Liver (tissue), 9 donors: ENCODE data around the gene KIFC1. TPM values are rescaled to one million over a fixed set of nuclear protein-coding genes. Genes with fewer than 3 reads are reported as not detected.

Experiments
- DNase-seq: peaks from one replicate; pipeline ENCODE4 v3.0.0-alpha.2; 2017; ENCODE audit warnings: low spot score
- H3K27ac ChIP-seq, 2 donors: one replicate each; pipeline ENCODE4 v1.7.0; 2013; ENCODE audit warnings: inconsistent platforms in 2 of 2, low read length in 2 of 2, control low read depth in 1 of 2, low read depth in 1 of 2, mild to moderate bottlenecking in 1 of 2
- H3K27me3 ChIP-seq, 4 donors: one replicate each; pipeline versions ENCODE4 v1.6.1 to v1.7.0; 2013; ENCODE audit warnings: low read length in 3 of 4, inconsistent platforms in 1 of 4, mild to moderate bottlenecking in 1 of 4, moderate library complexity in 1 of 4; ENCODE audit not compliant: control insufficient read depth in 4 of 4, insufficient read depth in 4 of 4
- H3K36me3 ChIP-seq, 4 donors: one replicate each; pipeline versions ENCODE4 v1.6.1 to v1.7.0; 2013; ENCODE audit warnings: low read length in 3 of 4, mild to moderate bottlenecking in 3 of 4, low read depth in 1 of 4, moderate library complexity in 1 of 4; ENCODE audit not compliant: control insufficient read depth in 4 of 4, insufficient read depth in 3 of 4
- H3K4me1 ChIP-seq, 4 donors: one replicate each; pipeline versions ENCODE4 v1.6.1 to v1.7.0; 2013; ENCODE audit warnings: low read length in 3 of 4, mild to moderate bottlenecking in 3 of 4, moderate library complexity in 1 of 4; ENCODE audit not compliant: control insufficient read depth in 4 of 4, insufficient read depth in 4 of 4
- H3K4me3 ChIP-seq, 3 donors: one replicate each; pipeline versions ENCODE4 v1.6.1 to v1.7.0; 2013; ENCODE audit warnings: low read length in 3 of 3, control low read depth in 1 of 3, low read depth in 1 of 3, mild to moderate bottlenecking in 1 of 3
- H3K9ac ChIP-seq, 2 donors: one replicate each; pipeline ENCODE4 v1.7.0; 2013; ENCODE audit warnings: low read length in 2 of 2, mild to moderate bottlenecking in 2 of 2, moderate library complexity in 2 of 2, control low read depth in 1 of 2, low read depth in 1 of 2
- H3K9me3 ChIP-seq, 4 donors: one replicate each; pipeline versions ENCODE4 v1.6.1 to v1.7.0; 2013; ENCODE audit warnings: low read length in 3 of 4; ENCODE audit not compliant: control insufficient read depth in 4 of 4
- ATF3 ChIP-seq: IDR thresholded peaks from 2 replicates; pipeline ENCODE4 v1.6.1; 2016; ENCODE audit warnings: antibody characterized with exemption
- CTCF ChIP-seq: fragments of 150-350 bp; IDR thresholded peaks from 2 replicates; pipeline ENCODE4 v1.5.1; 2017; ENCODE audit warnings: improper control_type of control experiment, low read depth, low read length; ENCODE audit not compliant: missing input control
- GABPA ChIP-seq, 2 donors: IDR thresholded peaks in 1 of 2; conservative IDR thresholded peaks in 1 of 2; 2 replicates each; pipeline ENCODE4 v1.6.1; 2016; ENCODE audit warnings: antibody characterized with exemption in 2 of 2, mild to moderate bottlenecking in 1 of 2, moderate library complexity in 1 of 2
- HNF4G ChIP-seq: IDR thresholded peaks from 2 replicates; pipeline ENCODE4 v1.6.1; 2016; ENCODE audit warnings: antibody characterized with exemption
- MAX ChIP-seq: IDR thresholded peaks from 2 replicates; pipeline ENCODE4 v1.6.1; 2016; ENCODE audit warnings: antibody characterized with exemption
- NR2F2 ChIP-seq: IDR thresholded peaks from 2 replicates; pipeline ENCODE4 v1.6.1; 2016; ENCODE audit warnings: antibody characterized with exemption
- REST ChIP-seq: IDR thresholded peaks from 2 replicates; pipeline ENCODE4 v1.6.1; 2016; ENCODE audit warnings: antibody characterized with exemption, mild to moderate bottlenecking
- RXRA ChIP-seq, 2 donors: IDR thresholded peaks; 2 replicates each; pipeline ENCODE4 v1.6.1; 2017 to 2018; ENCODE audit warnings: antibody characterized with exemption in 2 of 2, mild to moderate bottlenecking in 1 of 2
- TAF1 ChIP-seq: conservative IDR thresholded peaks from 2 replicates; pipeline ENCODE4 v1.6.1; 2016; ENCODE audit warnings: antibody characterized with exemption, mild to moderate bottlenecking
- YY1 ChIP-seq: IDR thresholded peaks from 2 replicates; pipeline ENCODE4 v1.6.1; 2016; ENCODE audit warnings: antibody characterized with exemption, mild to moderate bottlenecking
- ZBTB33 ChIP-seq: IDR thresholded peaks from 2 replicates; pipeline ENCODE4 v1.6.1; 2016; ENCODE audit warnings: antibody characterized with exemption
- WGBS: extraction: QIAGEN DNeasy Blood & Tissue Kit; methylation state at CpG from one replicate; pipeline ENCODE4 v1.1.7; 2013; 5-methylcytosine and 5-hydroxymethylcytosine counted together
- polyA plus RNA-seq, 2 donors: library from polyadenylated mRNA; stranded (reverse) in 1 of 2; unstranded in 1 of 2; fragments of 200-250 nt in 1 of 2; fragments of >200 nt in 1 of 2; fragmentation: Nextera tagmentation in 1 of 2; extraction: Ambion mirVana in 1 of 2; gene quantifications; one replicate each; pipeline versions ENCODE4 v1.2.1 to v1.2.3, GENCODE V29; 2013 to 2015
- total RNA-seq, 2 donors: library from RNA; depleted of rRNA; stranded (reverse); fragments of >200 nt; gene quantifications; one replicate each; pipeline ENCODE4 v1.2.3, GENCODE V29; 2014
- donor health status: healthy.
- donor health status: healthy.
- donor health status: healthy.
- donor health status: healthy.
- donor health status: healthy.

The KIFC1 gene
- total and polyA plus RNA-seq, 4 donors: 0.08 to 30.0 (median 1.3) TPM

- no peak for DNase-seq
- under 1% methylated on average over 31 of the region's 31 CpGs for WGBS
- peak overlapping the region; percentile 43 to 58 (median 56) for H3K4me3 ChIP-seq
Observed at GRCh38 chr6:33391922-33392594, 435 bp downstream of the KIFC1 start.

More at GRCh38 chr6:33391922-33392594, 435 bp downstream of the KIFC1 start:
- no peaks in the 10 kb centered on the region for H3K36me3 ChIP-seq
- no peaks in the 10 kb centered on the region for H3K27me3 ChIP-seq
- H3K4me1 ChIP-seq: peaks cover 0 to 10% (median 8%) of the 10 kb centered on the region in 4 donors
- peak overlapping the region in 1 of 2 donors; percentile 78 for H3K27ac ChIP-seq
- TF ChIP-seq GABPA (IDR thresholded peaks at IDR 0.05 in 1 of 2, conservative IDR thresholded peaks at IDR 0.05 in 1 of 2) (no peak), ZBTB33 (no peak), TAF1 (no peak), YY1 (no peak), RXRA (IDR thresholded peaks at IDR 0.05) (no peak), CTCF (no peak), HNF4G (no peak), NR2F2 (no peak), REST (no peak), MAX (no peak), ATF3 (no peak)
- H3K9ac ChIP-seq: peak overlapping the region in 1 of 2 donors; percentile 14
- H3K9me3 ChIP-seq: no peaks in the 10 kb centered on the region
